HG03064 (cell line): ENCODE data around the gene CENPL.
"Not testable (repeated sequence)": the region's sequence is repeated elsewhere in the genome, so short reads cannot be mapped to it uniquely, and the experiment has no call there.

Experiments
- ATAC-seq: cut with Tn5 transposase; IDR thresholded peaks from one replicate; pipeline ENCODE4 v1.9.1; 2021; ENCODE audit warnings: low read depth; ENCODE audit not compliant: unreplicated experiment

CENPL gene, protein sequence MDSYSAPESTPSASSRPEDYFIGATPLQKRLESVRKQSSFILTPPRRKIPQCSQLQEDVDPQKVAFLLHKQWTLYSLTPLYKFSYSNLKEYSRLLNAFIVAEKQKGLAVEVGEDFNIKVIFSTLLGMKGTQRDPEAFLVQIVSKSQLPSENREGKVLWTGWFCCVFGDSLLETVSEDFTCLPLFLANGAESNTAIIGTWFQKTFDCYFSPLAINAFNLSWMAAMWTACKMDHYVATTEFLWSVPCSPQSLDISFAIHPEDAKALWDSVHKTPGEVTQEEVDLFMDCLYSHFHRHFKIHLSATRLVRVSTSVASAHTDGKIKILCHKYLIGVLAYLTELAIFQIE

DNA sequence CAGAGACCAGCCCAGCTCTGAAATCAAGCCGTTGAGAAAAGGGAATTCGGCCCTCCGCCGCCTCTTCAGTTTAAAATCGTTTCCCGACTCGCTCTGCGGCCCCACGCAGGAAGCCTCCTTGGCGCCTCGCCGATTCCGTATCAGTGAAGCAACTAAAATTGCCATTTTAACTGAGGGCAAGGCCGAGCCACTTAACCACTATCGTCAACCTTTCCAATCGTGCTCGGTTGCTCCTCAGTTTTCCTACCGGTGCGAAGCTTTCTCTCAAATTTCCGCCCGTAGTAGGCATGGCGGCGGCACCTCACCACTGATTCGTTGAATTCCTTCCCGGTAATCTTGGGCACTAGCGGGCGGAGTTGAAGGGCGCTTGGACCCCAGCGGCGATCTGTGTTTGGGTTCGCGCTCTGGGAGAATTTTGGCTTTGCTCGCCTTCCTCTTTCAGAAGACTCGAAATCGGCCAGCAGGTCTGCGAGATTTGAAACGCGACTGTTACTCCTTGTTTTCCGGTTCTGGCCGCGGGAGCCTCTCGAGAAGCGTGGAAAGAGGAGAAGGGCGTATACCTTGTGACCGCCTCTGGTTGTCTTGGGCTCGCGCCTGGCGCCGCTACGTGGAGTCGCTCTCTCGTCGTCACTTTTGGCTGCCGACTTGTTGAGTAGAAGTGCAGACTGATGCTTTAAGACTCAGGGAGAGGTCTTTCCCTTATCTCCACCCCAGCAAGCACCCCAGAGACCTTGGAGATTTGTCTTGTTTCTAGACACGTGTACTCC is at the start of gene CENPL, which contains the start of gene DARS2:
CENPL (minus strand) TSS at position 569 of the 767 bp plus-strand sequence. CDS start 13,584 bp downstream, outside the sequence.
DARS2 (plus strand) TSS at position 359 of the 767 bp plus-strand sequence. CDS start 557 bp downstream, outside the sequence.
- peak; percentile 81 for ATAC-seq

DNA sequence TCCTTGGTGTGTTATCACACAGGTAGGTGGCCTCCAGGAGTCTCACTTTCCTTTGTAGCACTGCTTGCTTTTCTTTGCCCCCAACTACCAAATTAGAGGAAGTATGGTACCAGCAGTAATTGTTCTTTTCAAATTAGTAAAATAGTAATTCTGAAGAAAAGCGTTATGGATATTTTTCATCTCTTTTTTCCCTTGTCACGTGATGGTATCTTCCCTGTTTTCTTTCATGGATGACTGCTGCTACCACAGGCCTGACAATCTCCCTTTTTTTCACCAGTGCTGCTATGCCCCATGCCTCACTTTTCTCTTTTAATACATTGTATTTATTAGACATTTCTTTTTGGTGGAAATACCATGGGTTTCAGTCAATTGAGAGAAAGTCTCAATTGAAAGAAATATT is 46.8 kb upstream of the CENPL start:
- no peak for ATAC-seq

DNA sequence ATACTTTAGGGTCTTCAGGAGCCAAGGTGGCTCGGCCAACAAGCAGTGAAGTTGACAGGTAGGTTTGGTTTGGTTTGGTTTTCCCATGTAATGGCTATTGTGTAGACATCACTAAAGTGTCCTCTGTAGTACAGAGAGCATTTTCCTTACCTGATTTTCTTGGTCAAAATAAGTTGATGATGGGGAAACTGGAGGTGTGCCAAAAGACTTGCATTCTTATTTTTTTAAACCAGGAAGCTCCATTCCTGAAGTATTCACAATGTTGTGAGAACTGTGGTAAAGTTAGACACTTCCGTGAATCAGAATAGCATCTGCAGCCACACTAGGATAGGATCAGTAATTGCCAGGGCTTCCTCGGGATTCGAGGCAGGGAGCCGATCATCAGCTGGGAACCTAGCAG is 46.4 kb upstream of the CENPL start:
- ATAC-seq, result no peak

DNA sequence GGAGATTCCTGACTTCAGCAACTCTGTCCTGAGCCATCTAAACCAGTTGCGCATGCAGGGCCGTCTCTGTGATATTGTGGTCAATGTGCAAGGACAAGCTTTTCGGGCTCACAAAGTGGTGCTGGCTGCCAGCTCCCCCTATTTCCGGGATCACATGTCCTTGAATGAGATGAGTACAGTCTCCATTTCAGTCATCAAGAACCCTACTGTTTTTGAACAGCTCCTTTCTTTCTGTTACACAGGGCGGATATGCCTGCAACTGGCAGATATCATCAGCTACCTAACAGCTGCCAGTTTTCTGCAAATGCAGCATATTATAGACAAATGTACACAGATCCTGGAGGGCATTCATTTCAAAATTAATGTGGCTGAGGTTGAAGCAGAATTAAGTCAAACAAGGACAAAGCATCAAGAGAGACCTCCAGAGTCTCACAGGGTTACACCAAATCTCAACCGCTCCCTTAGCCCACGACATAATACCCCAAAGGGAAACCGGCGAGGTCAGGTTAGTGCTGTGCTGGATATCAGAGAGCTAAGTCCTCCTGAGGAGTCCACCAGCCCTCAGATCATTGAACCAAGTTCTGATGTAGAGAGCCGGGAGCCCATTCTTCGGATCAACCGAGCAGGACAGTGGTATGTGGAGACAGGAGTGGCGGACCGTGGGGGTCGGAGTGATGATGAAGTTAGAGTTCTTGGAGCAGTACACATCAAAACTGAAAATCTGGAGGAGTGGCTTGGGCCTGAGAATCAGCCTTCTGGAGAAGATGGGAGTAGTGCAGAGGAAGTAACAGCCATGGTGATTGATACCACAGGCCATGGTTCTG is 45.8 kb upstream of the CENPL start:
- no peak for ATAC-seq

DNA sequence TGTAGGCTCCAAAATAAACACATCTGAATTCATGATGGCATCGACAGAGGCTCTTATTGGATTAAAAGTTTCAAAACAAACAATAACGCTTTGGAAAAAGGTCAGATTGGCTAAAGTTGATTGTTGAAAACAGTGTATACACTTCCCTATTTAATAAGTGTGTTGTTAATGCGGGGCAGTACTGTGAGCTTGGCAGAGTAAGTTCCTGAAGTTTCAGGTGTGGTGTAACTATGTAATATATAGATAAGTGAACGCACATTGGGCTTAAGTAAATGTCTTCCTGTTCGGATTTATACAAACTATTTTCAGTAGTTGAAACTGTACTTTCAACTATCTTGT is 44.3 kb upstream of the CENPL start:
- no peak for ATAC-seq

DNA sequence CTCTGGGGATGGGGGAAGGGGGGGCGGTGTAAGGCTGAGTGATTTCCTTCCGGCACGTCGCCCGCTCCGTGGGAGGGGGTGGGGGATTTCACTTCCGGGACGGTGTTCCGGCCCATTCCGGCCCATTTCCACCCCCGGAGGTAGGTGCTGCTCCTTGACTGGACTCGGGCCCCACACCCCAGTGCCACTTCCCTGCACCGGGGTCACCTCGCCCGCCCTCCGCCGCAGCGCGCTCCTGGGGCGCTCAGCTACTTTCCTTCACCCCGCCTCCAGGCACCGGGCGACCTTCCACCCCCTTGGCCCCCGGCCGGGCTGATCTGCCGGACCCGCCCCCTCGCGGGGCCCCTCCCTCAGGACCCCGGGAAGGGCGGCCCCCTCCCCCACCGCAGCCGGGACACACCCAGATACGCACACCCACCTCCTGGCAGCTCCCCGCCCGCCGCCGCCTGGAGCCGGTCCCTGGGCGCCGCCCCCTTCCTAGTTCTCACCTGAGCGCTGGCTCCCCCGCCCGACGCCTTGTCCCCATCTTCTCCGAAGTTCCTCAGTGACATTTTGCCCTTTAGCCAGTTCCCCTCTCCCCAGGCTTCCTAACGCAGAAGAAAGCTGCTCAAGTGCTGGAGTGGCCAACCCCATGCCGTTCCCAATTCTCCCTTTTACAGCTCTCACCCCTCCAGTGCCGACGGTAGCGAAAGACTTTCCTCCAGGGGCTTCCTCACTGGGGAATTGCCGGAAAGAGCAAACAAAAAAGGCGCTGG is 43.8 kb upstream of the CENPL start, which contains the start of gene ZBTB37:
ZBTB37 (plus strand) TSS at position 115 of the 755 bp plus-strand sequence. CDS start 1,846 bp downstream, outside the sequence.
- peak; percentile 51 for ATAC-seq

DNA sequence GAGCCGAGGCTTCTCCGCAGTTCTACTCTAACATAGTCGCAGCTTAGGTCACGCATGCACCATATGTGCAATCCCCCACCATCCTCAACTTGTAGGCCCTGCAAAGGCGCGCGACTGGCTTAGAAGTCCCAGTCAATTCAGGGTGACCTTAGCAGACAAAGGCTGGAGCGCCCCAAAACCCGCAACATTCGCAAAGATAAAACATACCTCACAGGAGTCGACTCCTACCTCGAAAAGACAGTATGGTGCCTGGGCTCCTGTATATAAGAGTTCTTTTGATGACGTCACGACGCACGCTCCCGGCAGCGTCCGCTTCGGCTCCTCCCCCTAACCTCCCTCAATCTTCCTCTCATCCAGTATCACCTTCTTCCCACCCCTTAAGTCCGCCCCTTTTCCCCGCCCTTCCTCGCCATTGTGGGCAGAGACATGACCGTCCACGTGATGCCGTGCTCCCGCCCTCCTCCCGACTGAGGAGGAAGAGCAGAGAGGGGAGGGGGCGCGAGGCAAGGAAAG is 43.1 kb upstream of the CENPL start, which contains the start of gene GAS5:
GAS5 (minus strand) TSS at position 237 of the 513 bp plus-strand sequence.
- ATAC-seq, result peak; percentile 57

DNA sequence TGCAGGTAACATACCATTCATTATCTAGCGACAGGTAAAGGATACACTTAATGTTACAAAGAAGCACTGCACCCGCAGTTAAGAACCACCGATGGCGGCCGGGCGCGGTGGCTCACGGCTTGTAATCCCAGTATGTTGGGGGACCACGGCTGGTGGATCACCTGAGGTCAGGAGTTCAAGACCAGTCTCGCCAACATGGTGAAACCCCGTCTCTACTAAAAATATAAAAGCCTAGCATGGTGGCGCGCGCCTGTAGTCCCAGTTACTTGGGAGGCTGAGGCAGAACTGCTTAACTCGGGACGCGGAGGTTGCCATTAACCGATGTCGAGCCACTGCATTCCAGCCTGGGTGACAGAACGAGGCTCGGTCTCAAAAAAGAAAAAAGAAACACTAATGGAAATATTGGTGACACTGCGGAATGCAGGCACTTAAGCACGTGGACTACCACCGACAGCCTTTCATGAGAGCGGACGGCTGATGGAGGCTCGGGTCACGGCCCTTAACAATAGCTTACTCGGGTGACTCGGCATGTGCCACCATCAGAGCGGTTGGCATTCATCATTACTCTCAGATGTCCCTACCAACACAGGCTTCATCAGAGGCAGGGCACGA is 42.6 kb upstream of the CENPL start:
- no peak for ATAC-seq

DNA sequence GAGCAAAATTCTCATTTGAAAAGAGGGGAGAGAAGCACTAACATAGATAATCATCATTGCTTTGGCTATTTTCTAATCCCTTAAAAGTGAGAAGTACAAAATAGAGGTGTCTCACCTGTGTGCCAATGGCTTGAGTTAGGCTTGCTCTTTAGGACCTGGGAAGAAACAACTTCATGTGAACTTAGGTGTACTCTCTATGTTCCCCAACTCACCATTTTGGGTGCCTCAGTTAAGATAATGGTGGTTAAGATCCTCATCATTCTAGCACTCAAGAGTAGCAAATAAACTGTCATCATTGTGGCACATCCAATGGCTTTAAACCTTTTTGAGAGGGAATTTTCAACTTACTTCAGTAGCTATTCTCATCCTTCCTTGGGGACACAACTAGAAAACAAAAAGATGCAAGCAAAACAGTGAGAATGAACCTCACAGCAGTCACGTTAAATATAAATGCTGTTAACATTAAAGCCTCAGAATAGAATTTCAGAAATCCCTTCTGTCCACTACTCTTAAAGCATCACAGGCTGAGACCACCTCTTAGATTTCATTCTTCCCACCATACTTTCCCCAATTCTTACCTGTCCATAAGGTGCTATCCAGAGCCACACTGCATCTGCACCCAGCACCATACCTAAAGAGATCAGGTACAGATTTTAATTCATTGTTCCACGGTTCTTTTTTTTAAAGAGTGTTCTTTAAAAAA is 41.9 kb upstream of the CENPL start:
- ATAC-seq, result no peak

DNA sequence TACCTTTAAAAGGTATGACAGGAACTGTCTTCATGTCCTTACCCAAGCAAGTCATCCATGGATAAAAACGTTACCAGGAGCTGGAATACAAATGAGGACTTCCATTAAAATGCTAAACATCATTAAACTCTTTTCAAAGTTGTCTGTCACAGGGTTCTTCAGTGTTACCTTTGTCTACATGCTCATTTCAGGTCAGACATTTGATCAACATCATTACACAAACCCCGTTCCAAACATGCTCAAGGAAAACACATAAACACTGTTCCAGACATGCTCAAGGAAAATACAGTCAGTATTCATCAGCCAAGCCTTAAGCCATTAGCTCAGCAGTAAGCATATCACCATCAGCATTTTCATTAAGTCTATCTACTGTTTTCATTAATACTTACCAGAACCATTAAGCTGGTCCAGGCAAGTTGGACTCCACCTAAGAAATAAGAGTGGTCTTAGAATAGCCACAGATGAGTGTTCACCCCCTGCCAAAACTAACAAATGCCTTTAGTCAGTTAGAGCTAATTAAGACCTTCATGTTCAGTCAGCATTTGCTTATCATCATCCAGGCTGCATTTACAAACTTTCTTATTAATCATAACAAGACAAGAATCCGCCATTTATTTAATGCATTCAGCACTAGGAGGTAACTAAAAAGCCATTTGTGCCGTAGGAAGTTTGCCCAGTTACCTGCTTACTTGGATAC is 40.9 kb upstream of the CENPL start:
- ATAC-seq, result no peak

DNA sequence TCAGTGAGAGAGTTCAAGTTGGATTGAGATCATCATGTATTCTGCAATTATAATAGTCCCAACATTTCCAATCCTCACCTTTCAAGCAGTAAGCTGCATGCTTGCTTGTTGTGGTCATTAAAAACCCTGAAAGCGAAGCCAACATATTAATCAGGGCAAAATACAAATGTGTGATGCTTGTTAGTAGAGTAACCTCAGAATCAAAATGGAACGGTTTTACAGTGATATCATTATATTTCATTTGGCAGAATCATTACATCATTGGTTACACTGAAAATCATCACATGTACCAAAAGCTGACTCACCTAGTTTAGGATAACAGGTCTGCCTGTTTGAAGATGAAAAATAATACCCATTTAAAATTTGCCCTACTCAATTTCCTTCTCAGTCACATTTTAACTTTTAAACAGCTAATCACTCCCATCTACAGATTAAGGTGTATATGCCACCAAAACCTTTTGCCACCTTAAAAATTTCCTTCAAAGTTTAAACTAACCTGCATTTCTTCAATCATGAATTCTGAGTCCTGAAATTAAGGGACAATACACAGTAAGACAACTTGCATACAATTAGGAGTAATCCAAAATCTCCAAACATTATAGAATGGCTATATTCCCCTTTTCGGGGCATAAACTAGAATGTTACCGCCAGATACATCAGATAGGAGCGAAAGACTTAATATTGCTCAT is 39.6 kb upstream of the CENPL start:
- no peak for ATAC-seq

DNA sequence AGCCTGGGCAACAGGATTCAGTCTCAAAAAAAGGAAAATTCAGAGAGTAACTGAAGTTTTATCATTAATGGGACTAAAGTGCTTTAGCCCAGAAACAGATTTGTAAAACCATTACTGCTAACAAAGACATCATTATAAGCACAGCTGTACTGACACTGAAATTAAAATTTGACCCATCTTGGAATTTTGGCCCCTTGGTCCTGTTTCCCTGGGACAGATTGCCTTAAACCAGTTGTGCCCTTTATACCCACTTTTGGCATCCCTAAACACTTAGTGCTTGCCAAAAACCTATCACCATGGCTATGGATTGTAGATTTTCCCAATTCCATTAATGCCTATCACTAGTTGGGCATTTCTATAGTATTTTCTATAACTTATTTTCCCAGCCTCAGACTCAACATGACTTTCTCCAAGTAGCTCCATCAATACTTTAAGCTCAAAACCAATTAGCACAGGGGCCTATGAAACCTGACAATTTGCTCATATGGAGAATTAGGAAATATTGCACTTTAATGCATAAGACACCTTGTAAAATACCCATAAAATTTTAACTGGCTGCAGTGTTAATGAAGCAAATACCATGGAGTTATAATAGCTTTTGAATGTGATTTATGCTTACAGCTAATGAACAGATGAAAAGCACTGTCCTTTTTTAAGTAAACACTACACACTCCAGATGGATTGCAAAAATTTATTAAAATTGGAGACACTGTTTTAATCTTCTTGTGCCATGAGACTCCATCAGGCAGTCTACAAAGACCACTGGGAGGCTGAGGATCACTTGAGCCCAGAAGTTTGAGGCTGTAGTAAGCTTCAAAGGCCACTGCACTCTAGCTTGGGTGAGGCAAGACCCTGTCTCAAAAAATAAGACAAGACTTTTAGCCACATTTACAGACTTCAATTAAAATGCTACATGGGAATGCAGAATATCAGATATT is 38.8 kb upstream of the CENPL start:
- no peak for ATAC-seq

DNA sequence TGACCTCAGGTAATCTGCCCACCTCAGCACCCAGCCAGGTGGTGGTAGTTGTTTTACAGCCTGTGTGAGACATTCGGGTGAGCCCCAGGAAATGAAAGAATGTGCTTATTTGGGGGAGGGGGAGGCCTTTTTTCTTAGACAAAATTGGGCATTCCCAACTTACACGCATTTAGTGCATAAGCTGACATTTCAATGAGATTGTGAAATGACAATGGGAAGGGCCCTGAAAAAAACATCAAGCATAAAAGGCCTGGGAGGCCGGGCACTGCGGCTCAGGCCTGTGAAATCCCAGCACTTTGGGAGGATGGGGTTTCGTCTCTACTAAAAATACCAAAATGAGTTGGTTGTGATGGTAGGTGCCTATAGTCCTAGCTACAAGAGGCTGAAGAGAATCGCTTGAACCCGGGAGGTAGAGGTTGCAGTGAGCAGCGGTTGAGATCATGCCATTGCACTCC is 38.1 kb upstream of the CENPL start:
- ATAC-seq, result no peak

DNA sequence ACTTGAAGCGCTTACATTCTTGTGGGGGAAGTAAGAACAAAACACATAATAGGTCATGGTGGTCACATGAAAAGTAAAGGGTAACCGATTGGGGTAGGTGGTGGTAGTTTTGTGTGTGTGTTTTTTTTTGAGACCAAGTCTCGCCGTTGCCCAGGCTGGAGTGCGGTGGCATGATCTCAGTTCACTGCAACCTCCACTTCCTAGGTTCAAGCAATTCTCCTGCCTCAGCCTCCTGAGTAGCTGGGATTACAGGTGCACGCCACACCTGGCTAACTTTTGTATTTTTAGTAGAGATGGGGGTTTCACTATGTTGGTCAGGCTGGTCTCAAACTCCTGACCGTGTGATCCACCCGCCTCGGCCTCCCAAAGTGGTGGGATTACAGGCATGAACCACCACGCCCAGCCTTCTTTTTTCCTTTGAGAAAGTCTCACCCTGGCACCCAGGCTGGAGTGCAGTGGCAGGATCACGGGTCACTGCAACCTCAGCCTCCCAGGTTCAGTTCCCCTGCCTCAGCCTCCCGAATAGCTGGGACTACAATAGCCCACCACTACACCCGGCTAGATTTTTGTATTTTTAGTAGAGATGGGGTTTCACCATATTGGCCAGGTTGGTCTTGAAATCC is 37.6 kb upstream of the CENPL start:
- not testable (repeated sequence) for ATAC-seq

DNA sequence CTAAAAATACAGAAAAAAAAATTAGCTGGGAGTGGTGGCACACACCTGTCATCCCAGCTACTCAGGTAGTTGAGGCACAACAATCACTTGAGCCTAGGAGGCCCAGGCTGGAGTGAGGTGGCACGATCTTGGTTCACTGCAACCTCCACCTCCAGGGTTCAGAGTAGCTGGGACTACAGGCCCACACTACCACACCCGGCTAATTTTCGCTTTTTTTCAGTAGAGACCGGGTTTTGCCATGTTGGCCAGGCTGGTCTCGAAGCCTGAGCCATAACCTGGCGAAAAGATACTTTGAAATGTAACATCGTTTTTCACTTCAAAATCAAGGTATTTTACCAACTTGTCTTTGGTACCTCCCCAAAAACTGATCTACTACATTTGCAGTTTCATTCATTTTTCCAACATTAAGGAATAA is 37.1 kb upstream of the CENPL start:
- ATAC-seq, result no peak

DNA sequence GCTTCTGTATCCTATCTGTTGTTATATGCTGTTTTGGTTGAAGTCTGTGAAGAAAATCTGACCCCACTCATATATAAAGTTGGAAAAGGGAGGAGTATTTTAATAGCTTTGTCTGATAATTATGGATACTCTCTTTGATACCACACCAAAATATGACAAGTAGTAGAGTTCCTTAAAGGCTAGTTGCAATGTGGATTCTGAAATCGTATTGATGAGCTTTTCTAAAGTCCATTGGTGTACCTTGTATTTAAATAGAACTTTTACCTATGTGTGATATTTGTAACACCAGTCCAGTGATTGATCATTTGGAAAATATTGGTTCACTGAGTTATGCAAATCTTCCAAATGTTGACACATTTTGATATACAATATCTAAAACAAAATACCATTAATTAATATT is 35.4 kb upstream of the CENPL start:
- ATAC-seq, result no peak
